Nephron (organoid): Measurements from ENCODE around the gene GRB7.

Source experiments
- H3K27ac Mint-ChIP-seq, 3 experiments: 2 replicates each; pipeline ENCODE4 v1.8.0; 2020; ENCODE audit warnings: mixed read lengths in 3 of 3, mild to moderate bottlenecking in 2 of 3, moderate library complexity in 1 of 3
- H3K27me3 Mint-ChIP-seq: 2 replicates; pipeline ENCODE4 v1.8.0; 2021; ENCODE audit warnings: low read depth, mild to moderate bottlenecking, moderate library complexity, mixed read lengths
- H3K36me3 Mint-ChIP-seq: 2 replicates; pipeline ENCODE4 v1.8.0; 2020; ENCODE audit warnings: low read depth, mixed read lengths
- H3K4me1 Mint-ChIP-seq: 2 replicates; pipeline ENCODE4 v1.8.0; 2020; ENCODE audit warnings: mixed read lengths
- H3K4me3 Mint-ChIP-seq, 3 experiments: 2 replicates each; pipeline ENCODE4 v1.8.0; 2020; ENCODE audit warnings: mild to moderate bottlenecking in 3 of 3, mixed read lengths in 3 of 3, moderate library complexity in 2 of 3
- H3K9me3 Mint-ChIP-seq: 2 replicates; pipeline ENCODE4 v1.8.0; 2020; ENCODE audit warnings: mixed read lengths
- TF ChIP-seq, protein P1 (sequence below), 3 experiments: fragments of 200-600 bp; sonication (generic); IDR thresholded peaks; one replicate each; pipeline ENCODE4 v1.5.0; 2021; ENCODE audit warnings: antibody characterized with exemption in 3 of 3; ENCODE audit not compliant: unreplicated experiment in 3 of 3

Gene GRB7

DNA sequence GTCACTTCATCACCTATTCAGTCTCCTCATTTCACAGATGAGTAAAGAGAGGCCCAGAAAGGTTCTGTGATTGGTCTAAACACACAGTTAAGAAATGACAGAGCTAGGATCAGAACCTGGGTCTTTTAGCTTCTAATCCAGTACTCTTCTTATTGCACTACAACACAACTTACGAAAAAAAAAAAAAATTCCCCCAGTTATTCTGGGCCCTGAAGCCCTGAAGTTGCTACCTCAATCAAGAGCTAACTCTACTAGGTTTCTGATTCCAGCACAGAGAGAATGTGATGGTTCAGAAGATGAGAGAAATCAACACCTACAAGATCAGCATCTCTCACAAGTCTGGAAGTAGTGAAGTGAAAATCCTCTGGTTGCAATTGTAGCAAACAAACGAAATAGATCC lies 37.3 kb downstream of the GRB7 start:
- peaks cover 18% of the 10 kb centered on the region for H3K27me3 Mint-ChIP-seq
- no peaks in the 10 kb centered on the region for H3K9me3 Mint-ChIP-seq
- H3K27ac Mint-ChIP-seq: no peak overlapping the region
- no peak overlapping the region for H3K4me3 Mint-ChIP-seq
- no peaks in the 10 kb centered on the region for H3K36me3 Mint-ChIP-seq
- TF ChIP-seq, protein P1, sequence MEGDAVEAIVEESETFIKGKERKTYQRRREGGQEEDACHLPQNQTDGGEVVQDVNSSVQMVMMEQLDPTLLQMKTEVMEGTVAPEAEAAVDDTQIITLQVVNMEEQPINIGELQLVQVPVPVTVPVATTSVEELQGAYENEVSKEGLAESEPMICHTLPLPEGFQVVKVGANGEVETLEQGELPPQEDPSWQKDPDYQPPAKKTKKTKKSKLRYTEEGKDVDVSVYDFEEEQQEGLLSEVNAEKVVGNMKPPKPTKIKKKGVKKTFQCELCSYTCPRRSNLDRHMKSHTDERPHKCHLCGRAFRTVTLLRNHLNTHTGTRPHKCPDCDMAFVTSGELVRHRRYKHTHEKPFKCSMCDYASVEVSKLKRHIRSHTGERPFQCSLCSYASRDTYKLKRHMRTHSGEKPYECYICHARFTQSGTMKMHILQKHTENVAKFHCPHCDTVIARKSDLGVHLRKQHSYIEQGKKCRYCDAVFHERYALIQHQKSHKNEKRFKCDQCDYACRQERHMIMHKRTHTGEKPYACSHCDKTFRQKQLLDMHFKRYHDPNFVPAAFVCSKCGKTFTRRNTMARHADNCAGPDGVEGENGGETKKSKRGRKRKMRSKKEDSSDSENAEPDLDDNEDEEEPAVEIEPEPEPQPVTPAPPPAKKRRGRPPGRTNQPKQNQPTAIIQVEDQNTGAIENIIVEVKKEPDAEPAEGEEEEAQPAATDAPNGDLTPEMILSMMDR (IDR thresholded peaks at IDR 0.05; ENCODE audit: unreplicated experiment in 3 of 3): no peak
- H3K4me1 Mint-ChIP-seq: peaks cover 4% of the 10 kb centered on the region

- Mint-ChIP-seq H3K27me3 (peaks cover 24% of the 10 kb centered on the region), H3K4me3 (no peak overlapping the region), H3K4me1 (peaks cover 4% of the 10 kb centered on the region), H3K9me3 (no peaks in the 10 kb centered on the region), H3K36me3 (no peaks in the 10 kb centered on the region), H3K27ac (no peak overlapping the region)
- TF ChIP-seq, protein P1 (IDR thresholded peaks at IDR 0.05; ENCODE audit: unreplicated experiment in 3 of 3): no peak
These were observed 38.5 kb downstream of the GRB7 start for GRCh38 chr17:39776252-39776651.

DNA sequence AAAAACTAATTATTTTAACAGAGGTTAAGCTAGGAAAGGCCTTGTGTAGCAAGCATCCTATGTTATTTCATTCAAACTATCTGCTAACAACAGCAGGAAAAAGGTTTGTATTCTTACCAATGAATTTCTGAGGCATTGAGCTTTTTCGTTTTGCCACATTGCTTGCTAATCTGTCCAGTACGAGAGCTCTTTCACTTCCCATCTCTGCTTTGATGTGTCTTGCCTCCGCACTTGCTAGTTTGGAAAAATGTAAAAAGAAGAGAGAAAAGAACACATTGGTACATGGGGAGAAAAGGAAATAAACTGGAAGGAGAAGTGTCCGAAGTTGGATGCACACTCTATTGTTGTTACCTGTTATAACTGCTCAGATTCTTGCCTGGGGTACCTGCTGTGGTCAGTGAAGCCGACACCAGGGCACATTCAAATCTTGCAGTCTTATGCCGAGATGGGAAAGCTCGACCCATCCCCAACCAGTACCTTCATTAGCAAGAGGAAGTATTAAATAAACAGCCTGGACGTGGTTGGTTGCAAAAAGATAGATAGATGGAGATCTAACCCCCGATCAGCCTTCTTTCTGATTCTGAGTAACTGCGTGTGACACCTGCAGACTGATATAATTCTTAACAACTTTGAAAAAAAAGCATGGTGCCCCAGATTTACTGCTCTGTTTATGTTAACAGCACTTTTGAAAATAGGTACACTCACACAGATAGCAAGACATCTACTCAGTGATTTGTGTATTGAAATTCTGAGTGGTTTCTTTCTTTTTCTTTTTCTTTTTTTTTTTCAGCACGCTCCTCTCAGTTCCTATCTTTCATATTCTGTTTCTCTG lies 40.0 kb downstream of the GRB7 start:
- TF ChIP-seq, protein P1 (IDR thresholded peaks at IDR 0.05; ENCODE audit: unreplicated experiment in 3 of 3): no peak
- Mint-ChIP-seq H3K27me3 (peaks cover 36% of the 10 kb centered on the region), H3K4me1 (no peaks in the 10 kb centered on the region), H3K4me3 (no peak overlapping the region), H3K36me3 (no peaks in the 10 kb centered on the region), H3K27ac (no peak overlapping the region), H3K9me3 (no peaks in the 10 kb centered on the region)

- H3K4me3 Mint-ChIP-seq: no peak overlapping the region
- H3K36me3 Mint-ChIP-seq: no peaks in the 10 kb centered on the region
- peaks cover 33% of the 10 kb centered on the region for H3K27me3 Mint-ChIP-seq
- H3K27ac Mint-ChIP-seq: no peak overlapping the region
- H3K9me3 Mint-ChIP-seq: no peaks in the 10 kb centered on the region
- TF ChIP-seq, protein P1 (IDR thresholded peaks at IDR 0.05; ENCODE audit: unreplicated experiment in 3 of 3): no peak
- H3K4me1 Mint-ChIP-seq: no peaks in the 10 kb centered on the region
These were observed 43.5 kb downstream of the GRB7 start for GRCh38 chr17:39781031-39781860.

DNA sequence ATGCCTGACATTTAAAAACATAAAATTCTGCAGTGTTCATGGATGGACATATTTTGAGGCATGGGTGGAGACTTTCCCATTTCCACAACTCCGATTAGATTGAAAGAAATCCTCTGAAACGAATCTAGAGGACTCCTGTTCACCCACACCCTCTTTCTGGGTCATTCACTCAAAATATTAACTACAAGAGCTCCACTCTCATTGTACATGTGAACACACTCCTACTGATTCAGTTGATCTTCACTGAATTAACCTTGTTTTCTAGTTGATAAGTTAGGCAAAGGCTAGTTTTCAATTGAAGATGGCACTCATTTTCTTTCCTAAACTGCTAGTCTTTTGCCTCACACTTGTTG lies 44.1 kb downstream of the GRB7 start:
- Mint-ChIP-seq H3K27ac (no peak overlapping the region), H3K36me3 (no peaks in the 10 kb centered on the region), H3K9me3 (no peaks in the 10 kb centered on the region), H3K4me1 (no peaks in the 10 kb centered on the region), H3K4me3 (no peak overlapping the region), H3K27me3 (peaks cover 28% of the 10 kb centered on the region)
- TF ChIP-seq, protein P1 (IDR thresholded peaks at IDR 0.05; ENCODE audit: unreplicated experiment in 3 of 3): no peak
